CD1c-positive myeloid dendritic cell (primary cell): ENCODE results near the gene ALPG.
"Not testable (repeated sequence)": the region's sequence is repeated elsewhere in the genome, so short reads cannot be mapped to it uniquely, and the experiment has no call there.

ENCODE experiments used
- DNase-seq: peaks from one replicate; pipeline ENCODE4 v3.0.0-alpha.2; 2016; ENCODE audit errors: extremely low spot score

The ALPG gene

DNA sequence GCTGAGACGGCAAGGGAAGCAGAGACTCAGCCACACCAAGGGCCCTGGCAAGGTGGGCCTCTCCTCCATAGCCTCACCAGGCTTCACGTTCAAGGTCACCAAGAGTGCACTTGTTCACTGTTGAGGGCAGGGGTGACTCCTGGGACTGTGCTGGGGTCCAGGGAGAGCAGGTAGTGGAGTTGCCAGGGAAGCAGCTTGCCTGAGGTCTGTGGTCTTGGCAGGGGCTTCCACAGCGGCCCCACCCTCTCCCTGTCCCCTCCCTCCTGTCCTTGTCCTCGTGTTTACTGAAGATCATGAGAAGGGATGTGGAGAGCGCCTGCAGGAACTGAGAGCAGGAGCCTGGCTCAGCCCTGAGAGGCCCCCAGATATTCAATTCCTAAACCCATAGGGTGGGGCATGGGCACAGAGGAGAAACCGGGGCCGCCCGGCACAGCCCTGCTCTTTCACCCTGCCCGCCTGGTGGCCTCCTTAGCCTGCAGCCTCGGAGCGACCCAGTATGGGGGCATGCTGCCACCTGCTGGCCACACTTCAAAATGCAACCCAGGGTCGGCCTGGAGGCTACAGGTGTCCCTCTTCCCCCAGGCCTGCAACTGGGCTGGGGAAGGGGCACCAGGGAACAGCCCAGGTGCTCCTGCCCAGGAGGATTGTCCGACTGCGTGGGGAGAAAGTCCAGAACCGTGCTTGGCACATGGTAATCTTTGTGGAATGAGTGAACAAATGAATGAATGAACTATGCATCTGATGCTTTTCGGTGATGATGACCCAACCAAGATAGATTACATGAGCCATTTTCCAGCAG is 33.8 kb downstream of the ALPG start:
- peak; percentile 86 for DNase-seq

- DNase-seq = no peak
Measured at GRCh38 chr2:232441147-232441651, 34.6 kb downstream of the ALPG start.

DNA sequence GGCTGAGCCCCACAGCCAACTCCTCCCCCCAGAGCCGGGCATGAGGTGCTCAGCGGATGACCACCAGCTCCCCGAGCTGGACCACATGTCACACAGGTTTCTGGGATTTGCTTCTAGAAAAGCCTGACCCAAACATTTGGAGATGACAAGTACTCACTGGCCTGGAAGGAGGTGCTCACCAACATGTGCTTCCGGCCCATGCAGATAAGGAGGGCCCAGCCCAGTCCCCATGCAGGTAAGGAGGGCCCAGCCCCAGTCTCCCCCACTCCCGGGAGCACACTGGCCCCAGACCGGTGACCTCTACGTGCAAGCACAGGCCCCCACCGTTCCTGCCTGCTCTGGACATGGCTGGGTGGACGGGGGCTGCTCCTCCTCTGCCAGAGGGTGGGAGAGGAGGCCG is 35.3 kb downstream of the ALPG start:
- DNase-seq = not testable (repeated sequence)

DNA sequence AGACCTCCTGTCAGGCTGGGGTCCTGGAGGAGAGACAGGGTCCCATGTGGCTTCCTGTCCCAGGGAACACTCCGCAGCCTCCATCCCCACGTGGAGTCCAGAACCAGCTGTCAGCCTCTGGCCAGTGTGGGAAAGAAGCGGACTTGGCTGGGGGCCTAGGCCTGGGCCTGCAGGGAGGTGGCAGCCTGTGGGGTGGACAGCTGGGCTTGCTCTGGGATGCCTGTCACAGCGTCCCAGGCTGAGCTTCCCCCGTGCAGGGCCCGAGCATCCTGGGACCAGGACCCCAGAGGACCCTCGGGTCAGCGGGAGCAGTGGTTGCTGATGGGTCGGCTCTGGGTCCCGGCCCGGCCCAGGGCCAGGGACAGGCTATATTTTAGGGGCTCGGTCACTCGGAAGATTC is 35.8 kb downstream of the ALPG start:
- DNase-seq = not testable (repeated sequence)

GRCh38 chr2:232443047-232443446 is 36.4 kb downstream of the ALPG start:
- DNase-seq = not testable (repeated sequence)

DNA sequence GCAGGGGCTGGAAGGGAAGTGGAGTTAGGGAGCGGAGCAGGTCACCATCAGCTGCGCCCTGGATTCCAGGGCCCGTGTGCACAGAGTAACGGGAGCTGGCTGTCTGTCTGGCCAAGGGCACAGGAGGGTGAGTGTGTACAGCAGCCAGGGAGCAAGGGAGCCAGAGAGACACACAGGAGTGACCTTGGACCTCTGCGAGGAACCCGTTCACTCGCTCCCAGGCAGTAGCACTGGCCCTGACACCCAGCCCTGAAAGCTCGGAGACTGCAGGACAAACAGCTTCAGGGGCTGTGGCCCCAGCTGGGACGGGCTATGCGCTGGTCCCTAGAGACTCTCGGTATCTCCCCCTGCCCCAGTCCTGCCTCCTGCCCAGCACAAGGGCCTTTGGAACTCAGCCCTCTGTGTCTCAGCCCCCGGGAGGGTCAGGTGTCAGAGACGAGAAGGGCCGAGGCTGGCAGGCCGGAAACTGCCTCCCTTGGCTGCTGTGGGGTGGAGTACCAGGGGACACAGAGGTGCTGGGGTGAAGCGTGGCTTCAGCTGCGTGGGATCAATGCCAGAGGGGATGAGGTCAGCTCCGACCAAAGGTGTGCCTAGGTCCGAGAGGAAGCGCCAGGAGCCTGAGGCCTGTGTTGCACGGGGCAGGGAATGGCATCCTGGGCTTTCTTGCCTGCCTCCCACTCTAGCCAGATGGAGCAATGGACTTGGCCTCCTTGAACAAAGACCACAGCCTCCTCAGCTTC is 37.2 kb downstream of the ALPG start:
- DNase-seq = not testable (repeated sequence)

- DNase-seq = peak; percentile 72
Measured at GRCh38 chr2:232444409-232445148, 37.9 kb downstream of the ALPG start.

DNA sequence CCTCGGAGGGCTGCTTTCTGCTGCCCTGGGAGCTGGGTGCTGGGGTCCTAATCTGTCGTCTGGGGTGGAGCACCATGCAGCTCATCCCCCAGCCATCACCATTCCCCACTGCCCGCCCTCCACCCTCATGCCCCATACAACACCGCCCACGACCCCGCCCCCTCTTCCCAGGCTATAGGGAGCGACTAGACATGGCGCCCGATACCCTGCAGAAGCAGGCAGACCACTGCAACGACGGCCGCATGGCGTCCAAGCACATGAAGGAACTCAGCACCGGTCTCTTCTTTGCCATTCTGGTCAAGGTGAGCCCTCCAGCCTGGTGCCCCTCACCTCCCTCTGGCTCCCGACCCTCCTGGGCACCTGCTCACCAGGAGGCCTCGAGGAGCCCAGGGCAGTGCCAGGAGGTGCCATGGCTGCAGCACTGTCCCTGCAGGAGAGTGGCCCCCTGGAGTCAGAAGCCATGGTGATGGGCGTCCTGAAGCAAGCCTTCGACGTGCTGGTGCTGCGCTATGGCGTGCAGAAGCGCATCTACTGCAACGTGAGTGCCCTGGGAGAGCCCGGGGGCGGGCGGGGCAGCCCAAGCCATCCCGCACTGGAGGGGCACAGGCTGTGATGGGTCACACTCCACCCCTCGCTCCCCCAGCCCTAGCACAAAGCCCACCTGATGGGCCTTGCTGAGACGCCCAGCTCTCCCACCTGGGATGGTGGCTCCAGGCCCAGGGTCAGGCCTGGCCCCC is 38.7 kb downstream of the ALPG start:
- not testable (repeated sequence) for DNase-seq

DNA sequence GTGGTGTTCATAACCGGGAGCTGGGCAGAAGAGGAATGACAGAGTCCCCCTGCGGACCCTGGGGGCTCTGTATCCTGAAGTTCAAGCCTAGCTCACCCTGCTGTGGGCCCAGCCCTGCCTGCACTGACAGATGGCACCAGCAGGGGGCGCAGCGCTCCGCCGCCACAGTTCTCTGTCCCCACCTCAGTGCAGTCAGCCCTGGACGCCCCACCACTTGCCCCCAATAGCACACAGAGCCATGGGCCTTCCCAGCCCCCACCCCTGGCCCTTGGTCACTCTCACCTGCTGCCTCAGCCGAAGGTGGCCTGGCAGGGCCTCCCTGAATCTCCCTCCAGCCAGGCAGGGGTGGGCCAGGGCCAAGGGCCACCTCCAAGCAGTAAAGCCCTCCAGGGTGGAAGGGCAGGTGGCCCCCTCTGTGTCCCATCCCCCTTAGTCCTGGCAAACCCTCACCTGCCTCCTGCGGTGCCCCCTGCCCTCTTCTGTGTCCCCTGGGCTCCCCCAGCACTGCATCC is 39.7 kb downstream of the ALPG start:
- not testable (repeated sequence) for DNase-seq

GRCh38 chr2:232447091-232447620 is 40.5 kb downstream of the ALPG start:
- no peak for DNase-seq

DNA sequence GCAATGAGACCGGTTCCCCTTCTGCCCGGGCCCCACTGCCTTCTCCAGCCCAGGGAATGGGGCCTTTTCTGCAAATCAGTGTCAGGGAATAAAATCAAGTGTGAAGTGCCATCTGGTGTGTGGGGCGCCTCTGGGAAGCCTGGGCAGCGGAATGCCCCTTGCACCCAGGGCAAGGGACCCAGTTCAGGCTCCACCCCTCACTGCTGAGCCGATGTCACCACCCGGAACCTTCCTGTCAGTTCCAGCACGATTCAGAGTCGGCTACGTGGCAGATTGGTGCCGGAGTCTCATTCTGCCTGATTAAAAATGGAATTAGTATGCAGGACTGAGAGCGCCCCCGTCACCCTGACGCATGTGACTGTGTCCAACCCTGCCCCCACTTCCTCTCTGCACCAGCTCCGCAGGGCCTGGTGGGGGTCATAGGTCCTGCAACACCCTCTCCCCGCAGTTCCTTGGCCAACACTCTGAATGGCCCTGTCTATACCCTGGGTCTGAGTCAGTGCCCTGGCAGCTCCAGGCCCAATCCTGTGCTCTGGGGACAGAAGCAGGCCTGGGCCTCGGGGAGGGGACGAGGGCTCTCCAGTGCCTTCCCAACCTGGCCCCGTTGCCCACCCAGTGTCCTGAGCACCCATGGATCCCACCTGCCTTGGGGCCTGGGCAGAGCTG is 41.1 kb downstream of the ALPG start:
- no peak for DNase-seq

- no peak for DNase-seq
Measured at GRCh38 chr2:232448304-232448690, 41.7 kb downstream of the ALPG start.

- DNase-seq = no peak
Measured at GRCh38 chr2:232449964-232450363, 43.3 kb downstream of the ALPG start.

DNA sequence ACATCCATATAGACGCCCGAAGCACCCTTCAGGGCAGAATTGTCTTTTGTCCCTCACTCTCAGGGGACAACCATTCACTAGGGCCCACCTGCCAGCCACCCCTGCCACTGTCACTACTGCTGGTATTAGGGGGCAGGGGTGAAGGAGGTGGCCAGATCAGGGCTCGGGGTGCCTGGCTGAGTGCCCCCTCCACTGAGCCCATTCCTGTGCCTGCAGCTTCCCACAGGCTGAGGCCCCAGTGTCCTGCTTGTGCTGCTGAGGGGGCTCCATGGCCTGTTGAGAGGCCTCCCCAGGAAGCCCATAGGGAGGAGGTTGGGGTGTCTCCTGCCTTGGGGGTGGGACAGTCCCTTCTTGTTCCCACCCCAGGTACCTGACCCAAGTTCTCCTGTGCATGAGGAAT is 45.0 kb downstream of the ALPG start:
- DNase-seq = not testable (repeated sequence)

GRCh38 chr2:232454630-232455029 is 48.0 kb downstream of the ALPG start:
- DNase-seq = no peak

DNA sequence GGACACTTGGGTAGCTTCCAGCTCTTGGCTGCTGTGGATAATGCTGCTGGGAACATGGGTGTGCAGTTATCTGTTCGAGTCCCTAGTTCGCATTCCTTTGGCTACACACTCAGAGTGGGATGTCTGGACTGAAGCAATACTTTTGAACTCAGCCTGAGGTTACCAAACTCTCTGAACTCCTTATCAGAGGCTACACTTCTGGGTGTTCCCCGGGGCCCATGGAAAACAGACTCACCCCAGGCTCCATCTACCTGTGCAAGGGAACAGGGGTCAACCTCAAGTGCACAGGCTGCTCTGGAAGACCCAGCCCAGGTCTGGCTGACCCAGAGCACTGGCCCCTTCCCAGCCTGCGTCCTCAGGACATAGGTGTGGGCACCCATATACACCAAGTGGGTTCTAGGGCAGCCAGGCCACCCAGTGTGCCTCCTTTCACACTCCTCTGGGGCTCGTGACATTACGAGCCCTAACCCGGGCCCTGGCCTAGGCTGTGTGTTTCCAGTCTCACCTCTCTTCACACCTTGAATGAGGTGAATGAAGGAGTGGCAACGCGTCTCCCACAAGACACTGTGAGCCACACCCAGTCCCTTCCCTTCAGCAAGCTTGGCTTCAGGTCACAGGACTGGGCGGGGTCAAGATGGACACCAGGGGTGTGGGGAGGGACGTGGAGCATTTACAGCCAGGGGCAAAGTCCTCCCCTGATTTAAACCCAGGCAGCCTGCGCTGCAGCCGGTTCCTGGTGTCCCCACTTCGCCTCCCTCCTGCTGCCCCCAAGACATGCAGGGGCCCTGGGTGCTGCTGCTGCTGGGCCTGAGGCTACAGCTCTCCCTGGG is 49.0 kb downstream of the ALPG start, which contains the start of gene ALPI:
Gene ALPI, plus strand, starts transcription at position 728 of the 830 bp plus-strand sequence. Its CDS starts 47 bp downstream, at position 775.
- DNase-seq = no peak

GRCh38 chr2:232456296-232457120 is 49.9 kb downstream of the ALPG start:
- DNase-seq = no peak
